ENCODE measurements around the gene DLGAP1. TPM values are rescaled to one million over a fixed set of nuclear protein-coding genes. Genes with fewer than 3 reads are reported as not detected.

DLGAP1 gene
- total RNA-seq, 1 experiment from 2014 or later = 0.39 TPM

- H2AFZ ChIP-seq (ENCODE audit: low read depth, low read length, poor library complexity, severe bottlenecking) = no peak overlapping the region
- no peaks in the 10 kb centered on the region for H3K9me2 ChIP-seq (ENCODE audit: insufficient read depth)
- DNase-seq (ENCODE audit: low read depth, low spot score) (no peak), ATAC-seq (no peak)
- no peaks in the 10 kb centered on the region for H4K20me1 ChIP-seq (ENCODE audit: insufficient read depth)
- no TSS peak for BruUV-seq (replicated peaks)
- ChIA-PET CTCF (interaction anchor here (1.0 to 1.4 kb wide), 3 partner anchors 19 to 272 kb away, joined by 3 to 4 read pairs (median 4); no protein-coding TSS in a partner anchor), POLR2A (no interaction called here), RAD21 (ENCODE audit: low non-redundant PET in 1 of 2, low total read pairs in 2 of 2, uncharacterized antibody in 2 of 2, unreplicated experiment in 2 of 2) (no interaction called here)
- intact Hi-C loops (cut with micrococcal nuclease) = no loop called here
- H3K27ac ChIP-seq (ENCODE audit: low read depth, low read length) = no peak overlapping the region
- H3K9me3 ChIP-seq (ENCODE audit: control insufficient read depth in 1 of 2, insufficient read depth in 1 of 2, low read depth in 1 of 2, low read length in 2 of 2) = no peaks in the 10 kb centered on the region
- H3K36me3 ChIP-seq (ENCODE audit: control insufficient read depth in 1 of 2, insufficient read depth in 2 of 2, low read length in 2 of 2) = no peaks in the 10 kb centered on the region
- H3K9ac ChIP-seq (ENCODE audit: low read length) = no peak overlapping the region
- TF ChIP-seq JUND (IDR thresholded peaks at IDR 0.05) (no peak), RAD21 (IDR thresholded peaks at IDR 0.05; ENCODE audit: low read depth) (no peak), MAX (IDR thresholded peaks at IDR 0.05) (no peak), TCF7L2 (IDR thresholded peaks at IDR 0.05; ENCODE audit: borderline replicate concordance, extremely low read depth, insufficient read depth, insufficient read length) (no peak), ATF3 (IDR thresholded peaks at IDR 0.05) (no peak)
- no peak overlapping the region for H3K4me2 ChIP-seq (ENCODE audit: low read length)
- H3K4me1 ChIP-seq (ENCODE audit: control insufficient read depth in 1 of 2, insufficient read depth in 2 of 2, low read length in 2 of 2) = peaks cover 3 to 4% of the 10 kb centered on the region in 2 experiments; a peak in 2 of 4 replicates
- no peaks in the 10 kb centered on the region for H3K79me2 ChIP-seq (ENCODE audit: insufficient read depth, low read length)
- H3K4me3 ChIP-seq (replicated peaks in 1 of 2; ENCODE audit: low read depth in 1 of 2, low read length in 2 of 2) = no peak overlapping the region
- H3K27me3 ChIP-seq (ENCODE audit: insufficient read depth, low read length) = no peaks in the 10 kb centered on the region
These were observed 732.3 kb downstream of the DLGAP1 start for GRCh38 chr18:3722649-3723433.

GRCh38 chr18:3721771-3722648, 733.1 kb downstream of the DLGAP1 start:
- no peak overlapping the region for H3K4me2 ChIP-seq (ENCODE audit: low read length)
- TF ChIP-seq CBX3 (IDR thresholded peaks at IDR 0.05; ENCODE audit: low read depth) (no peak), EZH2 (IDR thresholded peaks at IDR 0.05) (no peak), JUND (IDR thresholded peaks at IDR 0.05) (no peak), ELF1 (IDR thresholded peaks at IDR 0.05; ENCODE audit: borderline replicate concordance, low read depth) (no peak), SP1 (IDR thresholded peaks at IDR 0.05; ENCODE audit: low read depth) (no peak), FOSL1 (IDR thresholded peaks at IDR 0.05; ENCODE audit: low read depth) (no peak), CEBPB (IDR thresholded peaks at IDR 0.05; ENCODE audit: low read depth) (no peak), CTCF (IDR thresholded peaks at IDR 0.05 in 2 of 3, conservative IDR thresholded peaks at IDR 0.05 in 1 of 3; ENCODE audit: borderline replicate concordance in 1 of 3, insufficient read depth in 1 of 3, low read depth in 2 of 3, low read length in 2 of 3) (no peak), ZBTB33 (IDR thresholded peaks at IDR 0.05; ENCODE audit: extremely low read depth, insufficient replicate concordance, low read length) (no peak), POLR2A (IDR thresholded peaks at IDR 0.05; ENCODE audit: borderline replicate concordance, extremely low read depth, insufficient read depth, insufficient read length) (no peak)

More at GRCh38 chr18:3721771-3722648, 733.1 kb downstream of the DLGAP1 start:
- Histone ChIP-seq H3K9ac (ENCODE audit: low read length) (no peak overlapping the region), H3K79me2 (ENCODE audit: insufficient read depth, low read length) (no peaks in the 10 kb centered on the region), H3K9me3 (ENCODE audit: control insufficient read depth in 1 of 2, insufficient read depth in 1 of 2, low read depth in 1 of 2, low read length in 2 of 2) (no peaks in the 10 kb centered on the region), H3K27me3 (ENCODE audit: insufficient read depth, low read length) (no peaks in the 10 kb centered on the region), H3K27ac (ENCODE audit: low read depth, low read length) (no peak overlapping the region), H3K4me3 (replicated peaks in 1 of 2; ENCODE audit: low read depth in 1 of 2, low read length in 2 of 2) (no peak overlapping the region), H3K36me3 (ENCODE audit: control insufficient read depth in 1 of 2, insufficient read depth in 2 of 2, low read length in 2 of 2) (no peaks in the 10 kb centered on the region), H3K4me1 (ENCODE audit: control insufficient read depth in 1 of 2, insufficient read depth in 2 of 2, low read length in 2 of 2) (peaks cover 3 to 4% of the 10 kb centered on the region in 2 experiments; a peak in 2 of 4 replicates), H3K9me2 (ENCODE audit: insufficient read depth) (no peaks in the 10 kb centered on the region), H4K20me1 (ENCODE audit: insufficient read depth) (no peaks in the 10 kb centered on the region), H2AFZ (ENCODE audit: low read depth, low read length, poor library complexity, severe bottlenecking) (no peak overlapping the region)
- POLR2A ChIA-PET = no interaction called here
- RAD21 ChIA-PET (ENCODE audit: low non-redundant PET in 1 of 2, low total read pairs in 2 of 2, uncharacterized antibody in 2 of 2, unreplicated experiment in 2 of 2) = no interaction called here
- intact Hi-C loops (cut with micrococcal nuclease) = no loop called here
- no peak for DNase-seq (ENCODE audit: low read depth, low spot score)
- no TSS peak for BruUV-seq (replicated peaks)
- no peak for ATAC-seq
- CTCF ChIA-PET = interaction anchor here (1.0 to 1.4 kb wide), 3 partner anchors 18 to 273 kb away, joined by 3 to 4 read pairs (median 4); no protein-coding TSS in a partner anchor

Measured in HCT116 (cell line).